Measurements from ENCODE around the gene MICB. TPM values are rescaled to one million over a fixed set of nuclear protein-coding genes. Genes with fewer than 3 reads are reported as not detected.
"Not testable (repeated sequence)": the region's sequence is repeated elsewhere in the genome, so short reads cannot be mapped to it uniquely, and the experiment has no call there.

MICB gene
- total RNA-seq, 1 donor from 2014 or later = 54.9 TPM

DNA sequence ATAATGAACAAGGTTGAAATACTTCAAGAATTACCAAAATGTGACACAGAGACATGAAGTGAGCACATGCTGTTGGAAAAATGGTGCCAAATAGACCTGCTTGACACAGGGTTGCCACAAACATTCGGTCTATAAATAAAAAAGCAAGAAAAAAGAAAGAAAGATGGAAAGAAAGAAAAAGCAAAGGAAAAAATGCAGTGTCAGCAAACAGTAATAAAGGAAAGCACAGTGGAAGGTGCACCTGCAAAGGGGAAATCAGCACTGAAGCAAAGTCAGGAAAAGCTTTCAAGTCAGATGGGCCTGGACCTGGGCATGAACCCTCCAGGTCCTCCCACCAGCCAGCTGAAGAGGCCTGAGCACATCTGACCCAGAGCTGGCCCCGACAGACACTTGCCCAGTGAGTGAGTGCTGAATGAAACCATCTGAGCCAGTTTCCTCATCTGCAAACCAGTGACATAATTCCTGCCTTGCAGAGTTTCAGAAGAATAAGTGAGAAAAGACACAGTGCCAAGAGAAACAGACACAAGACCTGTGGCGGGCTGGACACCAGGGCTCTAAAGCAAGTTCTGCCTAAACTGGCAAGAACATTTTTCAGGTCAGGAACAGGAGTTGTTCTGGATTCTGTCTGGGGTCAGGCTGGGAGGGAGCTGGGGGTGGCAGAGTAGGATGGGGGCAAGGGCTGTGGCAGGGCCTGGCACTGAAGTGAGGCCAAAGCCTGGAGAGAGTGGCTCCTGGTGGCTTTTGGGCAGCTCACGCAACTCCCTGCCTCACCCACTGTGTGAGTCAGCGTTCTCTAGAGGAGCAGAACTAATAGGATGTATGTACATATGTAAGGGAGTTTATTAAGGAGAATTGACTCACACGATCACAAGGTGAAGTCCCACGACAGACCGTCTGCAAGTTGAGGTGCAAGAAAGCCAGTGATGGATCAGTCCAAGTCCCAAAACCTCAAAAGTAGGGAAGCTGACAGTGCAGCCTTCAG lies 23.9 kb upstream of the MICB start:
- intact Hi-C loops (cut with micrococcal nuclease) = no loop called here

DNA sequence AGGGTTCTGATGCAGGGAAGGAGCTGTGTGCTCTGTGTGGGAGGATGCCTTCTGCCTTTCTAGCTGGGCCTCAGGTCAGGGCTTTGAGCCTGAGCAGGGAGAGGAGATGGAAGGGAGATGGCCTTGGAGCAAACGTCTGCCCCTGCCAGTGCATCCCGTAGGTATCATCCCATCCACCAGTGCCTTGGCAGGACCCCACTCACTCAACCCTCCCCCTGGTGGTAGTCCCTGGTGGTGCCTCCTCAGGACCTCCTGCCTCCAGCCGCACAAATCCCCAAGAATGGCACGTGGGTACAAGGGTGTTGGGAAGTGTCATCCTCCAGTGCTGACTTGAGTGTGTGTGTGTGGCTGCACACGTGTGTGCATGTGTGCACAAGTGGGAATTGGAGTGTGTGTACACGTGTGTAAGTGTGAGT lies 23.1 kb upstream of the MICB start:
- intact Hi-C loops (cut with micrococcal nuclease) = no loop called here

DNA sequence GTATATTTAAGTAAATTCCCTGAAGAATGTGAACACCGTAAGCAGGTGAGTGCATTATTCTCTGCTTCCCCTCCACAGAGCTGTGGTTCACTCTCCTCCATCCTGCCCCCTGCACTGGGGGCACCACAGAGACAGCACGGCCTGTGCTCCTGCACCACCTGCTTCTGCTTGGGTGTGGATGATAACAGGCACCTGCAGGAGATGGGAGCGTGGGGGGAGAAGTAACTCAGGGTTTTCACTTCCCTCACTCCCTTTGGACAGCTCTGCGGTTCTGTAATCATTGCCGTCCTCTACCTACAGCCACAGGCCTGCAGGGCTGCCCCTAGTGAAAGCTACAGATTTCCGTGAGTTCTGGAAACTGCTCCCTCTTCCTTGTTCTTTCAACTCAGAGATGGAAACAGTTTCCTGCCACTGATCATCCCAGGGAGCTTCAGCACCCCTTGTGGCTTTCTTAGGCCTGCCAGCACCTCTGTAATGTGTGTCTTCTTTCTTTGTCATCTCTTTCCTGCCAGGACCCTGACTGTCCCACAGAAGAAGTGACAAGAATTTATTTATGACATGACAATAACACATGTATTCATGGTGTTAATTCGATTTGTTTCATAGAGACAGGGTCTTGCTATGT lies 21.3 kb upstream of the MICB start:
- intact Hi-C loops (cut with micrococcal nuclease) = no loop called here

DNA sequence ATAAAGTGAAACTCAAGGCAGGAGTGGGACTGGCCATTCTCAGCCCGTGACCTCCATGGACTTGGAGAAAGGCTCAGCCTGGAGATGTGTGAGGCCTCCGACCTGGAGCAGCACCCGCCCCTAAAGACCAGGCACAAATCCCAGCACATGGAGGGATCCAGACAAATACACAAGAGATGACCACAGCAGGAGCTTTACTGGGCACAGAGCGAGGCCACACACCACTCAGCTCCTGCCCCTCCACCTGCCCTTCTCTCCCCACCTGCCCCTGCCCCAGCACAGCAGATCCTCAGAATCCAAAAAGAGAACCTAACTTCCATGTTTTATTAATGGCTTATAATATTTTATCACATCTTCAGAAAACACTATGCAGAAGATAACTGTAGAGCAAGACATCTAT lies 20.4 kb upstream of the MICB start:
- intact Hi-C loops (cut with micrococcal nuclease) = no loop called here

DNA sequence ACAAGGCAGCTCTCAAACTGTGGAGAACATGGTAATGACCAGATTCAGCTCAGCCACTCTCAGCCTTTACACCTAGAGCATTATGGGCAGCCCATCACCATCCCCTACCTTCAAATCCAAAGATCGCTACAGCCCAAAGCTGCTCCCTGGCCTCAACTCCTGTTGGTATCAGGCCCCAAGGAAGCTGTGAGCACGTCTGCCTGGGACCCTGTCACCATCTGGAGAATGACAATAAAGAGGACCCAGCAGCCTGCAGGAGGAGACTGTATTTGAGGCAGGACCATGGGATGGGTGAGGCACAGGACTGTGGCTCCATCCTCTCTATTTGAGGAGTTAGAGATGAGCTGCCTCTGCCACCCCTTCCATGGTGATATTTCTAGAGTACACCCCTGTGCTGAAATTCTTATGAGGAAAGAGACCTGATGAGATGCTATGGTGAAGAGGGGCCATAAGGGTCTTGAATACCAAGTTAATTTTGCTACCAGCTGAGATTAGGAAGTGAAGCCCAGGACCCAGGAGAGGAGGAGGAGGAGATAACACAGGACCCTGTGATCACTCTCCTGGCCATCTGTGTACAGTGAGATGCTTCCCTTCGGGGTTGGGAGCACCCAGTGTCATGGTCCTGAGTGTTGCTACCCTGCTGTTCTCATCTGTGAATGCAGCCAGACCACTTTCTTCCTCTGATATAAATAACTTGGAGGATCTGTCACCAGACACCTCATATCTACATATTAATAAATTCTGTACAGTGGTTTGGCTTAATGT lies 19.6 kb upstream of the MICB start:
- intact Hi-C loops (cut with micrococcal nuclease) = no loop called here

DNA sequence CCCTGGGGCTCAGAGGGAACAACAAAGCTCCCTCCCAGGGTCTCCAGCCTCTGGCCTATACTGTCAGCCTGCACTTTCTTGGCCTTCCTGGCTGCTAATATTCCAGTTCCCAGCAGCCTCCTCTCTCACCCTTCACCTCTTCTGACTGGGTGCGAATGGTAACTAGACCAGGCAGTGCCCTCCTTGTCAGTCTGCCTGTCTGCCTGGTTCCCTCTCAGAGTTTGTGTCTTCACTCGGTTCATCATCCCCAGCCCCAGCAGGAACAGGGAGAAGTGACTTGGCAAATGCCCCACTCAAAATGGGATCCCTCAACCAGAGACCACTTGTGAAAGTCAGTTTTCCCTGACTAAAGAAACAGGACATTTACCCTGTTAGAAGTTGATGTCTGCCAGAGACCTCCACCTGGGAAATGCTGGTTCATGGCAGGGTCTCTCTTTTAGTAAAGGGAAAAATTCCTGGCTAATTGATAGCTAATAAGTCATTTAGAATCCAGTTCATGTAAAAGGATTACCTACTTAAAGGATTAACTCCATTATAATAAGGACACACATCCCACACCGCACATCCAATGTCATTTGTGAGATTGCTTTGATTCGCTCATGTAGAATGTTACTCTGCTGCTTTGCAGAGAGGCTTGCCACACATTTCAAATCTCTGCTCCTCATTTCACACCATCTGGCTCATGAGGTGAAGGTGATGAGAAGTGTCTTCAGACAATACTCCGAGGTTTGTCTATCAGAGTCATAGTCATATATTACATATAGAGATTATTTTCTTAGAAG lies 18.6 kb upstream of the MICB start:
- intact Hi-C loops (cut with micrococcal nuclease) = no loop called here

DNA sequence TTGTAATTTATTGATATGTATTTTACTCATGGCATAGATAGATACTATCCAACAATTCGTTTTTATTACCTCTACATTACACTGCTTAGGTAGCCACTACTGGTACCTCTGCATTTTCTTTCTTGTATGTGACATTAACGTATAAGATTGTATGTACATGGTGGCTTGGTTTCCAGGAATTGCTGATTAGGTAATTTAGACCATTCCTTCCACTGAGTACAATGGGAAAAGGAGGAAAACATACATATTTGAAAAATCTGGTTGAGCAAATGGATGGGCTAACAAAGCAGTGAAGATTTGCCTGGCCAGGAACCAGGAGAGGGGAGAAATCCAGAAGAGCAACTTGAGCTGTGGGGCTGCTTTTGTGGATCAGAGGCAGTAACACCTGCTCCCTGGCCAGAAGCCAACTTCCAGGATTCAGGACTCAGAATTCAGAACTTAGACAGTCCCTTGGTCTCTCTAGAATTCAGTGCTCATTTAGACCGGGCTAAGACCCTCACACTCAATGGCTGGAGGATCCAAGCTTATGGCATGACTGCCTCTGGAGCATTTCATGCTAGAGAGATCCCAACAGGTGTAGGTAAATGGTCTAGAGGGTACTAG lies 17.9 kb upstream of the MICB start:
- intact Hi-C loops (cut with micrococcal nuclease) = no loop called here

DNA sequence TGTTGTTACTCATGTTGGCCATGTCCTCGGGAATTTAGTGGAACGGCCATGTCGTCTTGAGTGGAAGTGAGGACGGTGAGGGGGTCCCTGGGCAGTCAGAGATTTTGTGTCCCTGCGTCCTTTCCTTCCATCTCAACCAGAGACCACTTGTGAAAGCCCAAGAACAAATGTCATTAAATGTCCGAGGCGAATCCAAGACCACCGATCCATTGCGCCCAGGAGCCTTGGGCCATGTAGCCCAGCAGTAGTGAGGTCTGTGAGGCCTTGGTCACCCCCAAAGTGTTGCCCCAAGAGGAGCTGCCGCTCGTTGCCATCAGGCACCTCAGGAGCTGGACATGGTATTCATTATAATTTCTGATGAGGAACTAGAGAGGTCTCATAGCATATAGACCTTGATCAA lies 17.4 kb upstream of the MICB start:
- intact Hi-C loops (cut with micrococcal nuclease) = no loop called here

DNA sequence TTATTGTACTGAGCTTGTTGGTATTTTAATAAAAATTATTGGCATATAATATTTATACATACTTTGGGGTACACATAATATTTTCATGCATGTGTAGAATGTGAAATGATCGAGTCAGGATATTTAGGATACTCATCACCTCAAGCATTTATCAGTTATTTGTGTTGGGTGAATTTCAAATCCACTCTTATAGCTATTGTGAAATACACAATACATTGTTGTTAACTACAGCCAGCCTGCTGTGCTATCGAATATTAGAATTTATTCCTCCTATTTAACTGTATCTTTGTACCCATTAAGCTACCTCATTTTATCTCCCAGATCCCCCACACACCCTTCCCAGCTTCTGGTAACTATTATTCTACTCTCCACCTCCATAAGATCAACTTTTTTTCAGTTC lies 14.6 kb upstream of the MICB start:
- intact Hi-C loops (cut with micrococcal nuclease) = no loop called here

DNA sequence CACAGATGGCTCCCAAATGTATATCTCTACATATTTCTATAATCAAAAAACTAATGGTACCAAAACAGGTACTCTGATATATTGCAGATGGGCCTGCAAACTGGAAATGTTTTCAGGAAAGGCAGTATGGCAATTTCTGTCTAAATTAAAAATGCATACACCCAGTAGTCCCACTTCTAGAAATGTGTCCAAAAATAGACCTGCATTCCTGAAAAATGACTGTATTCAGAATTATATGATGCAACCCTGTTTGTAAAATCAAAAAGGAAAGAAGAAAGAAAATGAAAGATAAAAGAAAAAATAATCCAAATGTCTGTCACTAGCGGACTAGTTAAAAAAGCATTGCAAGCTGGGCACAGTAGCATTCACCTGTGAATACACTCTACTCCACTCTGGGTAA lies 12.9 kb upstream of the MICB start:
- intact Hi-C loops (cut with micrococcal nuclease) = no loop called here

DNA sequence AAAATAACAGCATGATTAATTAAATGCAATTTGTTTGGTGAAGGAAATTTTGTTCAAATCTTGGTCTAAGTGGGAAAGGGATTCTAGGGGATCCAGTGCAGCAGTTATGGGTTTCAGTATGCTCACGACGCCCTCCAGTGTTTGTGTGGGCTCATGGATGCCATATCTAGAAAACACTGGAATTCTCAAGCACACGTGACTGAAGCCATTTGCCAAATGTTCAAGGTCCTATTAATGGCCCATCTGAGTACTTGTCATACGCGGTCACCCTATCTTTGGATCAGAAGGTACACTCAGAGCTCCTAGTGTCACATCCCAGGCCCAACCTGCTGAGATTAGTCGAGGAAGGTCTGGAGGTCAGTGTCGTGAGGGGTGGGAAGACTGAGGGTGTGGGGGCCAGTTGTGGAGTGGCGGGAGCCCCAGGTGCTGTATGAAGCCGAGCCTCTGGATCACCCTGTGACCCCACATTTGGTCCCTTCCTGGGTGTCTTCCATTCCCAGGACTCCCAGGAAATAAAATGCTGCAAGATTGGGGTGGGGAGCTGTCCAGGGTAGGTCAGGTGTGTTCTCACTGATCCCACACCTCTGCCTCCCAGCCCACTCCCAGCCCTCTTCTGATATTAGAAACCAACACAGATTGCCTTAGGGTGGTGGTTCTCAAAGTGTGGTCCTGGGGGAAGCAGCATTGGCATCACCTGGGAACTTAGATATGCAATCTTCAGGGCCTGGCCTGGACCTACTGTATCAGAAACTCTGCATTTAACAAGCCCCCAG lies 11.7 kb upstream of the MICB start:
- intact Hi-C loops (cut with micrococcal nuclease) = not testable (repeated sequence)

DNA sequence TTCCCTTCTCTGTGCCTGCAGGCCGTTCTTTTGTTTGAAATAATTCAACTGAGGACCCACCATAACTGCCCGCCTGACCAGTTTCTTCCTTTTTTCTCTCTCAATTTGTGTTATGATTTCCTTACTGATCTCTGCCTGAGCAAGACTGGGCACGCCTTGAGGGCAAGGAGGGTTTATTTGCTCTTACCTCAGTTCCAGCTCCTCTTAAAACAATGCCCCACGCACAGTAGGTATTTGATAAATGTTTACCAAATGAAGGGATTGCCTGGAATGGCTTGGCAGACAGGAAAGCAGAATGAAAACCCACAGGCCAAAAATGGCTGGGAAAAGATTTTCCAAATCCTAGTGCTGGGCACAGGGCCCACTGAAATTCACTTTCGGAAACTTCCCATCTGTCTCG lies 10.3 kb upstream of the MICB start:
- intact Hi-C loops (cut with micrococcal nuclease) = not testable (repeated sequence)

DNA sequence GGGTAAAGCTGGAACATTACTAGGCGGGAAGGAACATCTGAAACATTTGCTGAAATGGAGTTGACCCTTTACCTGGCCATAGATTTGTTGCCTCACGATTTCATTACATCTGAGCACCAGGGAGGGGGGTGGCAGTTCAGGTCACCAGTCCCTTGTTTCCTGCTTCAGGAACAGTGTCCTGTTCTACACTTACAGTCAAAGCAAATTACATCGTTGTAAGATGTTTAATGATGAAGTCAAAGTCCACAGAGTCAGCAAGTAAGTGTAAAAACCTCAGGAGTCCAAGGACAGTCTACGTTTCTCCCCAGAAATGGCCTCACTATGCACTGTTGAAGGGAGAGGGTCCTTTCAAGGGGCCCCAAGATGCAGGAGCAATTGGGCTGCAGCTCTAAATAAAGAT lies 8.9 kb upstream of the MICB start:
- intact Hi-C loops (cut with micrococcal nuclease) = no loop called here

DNA sequence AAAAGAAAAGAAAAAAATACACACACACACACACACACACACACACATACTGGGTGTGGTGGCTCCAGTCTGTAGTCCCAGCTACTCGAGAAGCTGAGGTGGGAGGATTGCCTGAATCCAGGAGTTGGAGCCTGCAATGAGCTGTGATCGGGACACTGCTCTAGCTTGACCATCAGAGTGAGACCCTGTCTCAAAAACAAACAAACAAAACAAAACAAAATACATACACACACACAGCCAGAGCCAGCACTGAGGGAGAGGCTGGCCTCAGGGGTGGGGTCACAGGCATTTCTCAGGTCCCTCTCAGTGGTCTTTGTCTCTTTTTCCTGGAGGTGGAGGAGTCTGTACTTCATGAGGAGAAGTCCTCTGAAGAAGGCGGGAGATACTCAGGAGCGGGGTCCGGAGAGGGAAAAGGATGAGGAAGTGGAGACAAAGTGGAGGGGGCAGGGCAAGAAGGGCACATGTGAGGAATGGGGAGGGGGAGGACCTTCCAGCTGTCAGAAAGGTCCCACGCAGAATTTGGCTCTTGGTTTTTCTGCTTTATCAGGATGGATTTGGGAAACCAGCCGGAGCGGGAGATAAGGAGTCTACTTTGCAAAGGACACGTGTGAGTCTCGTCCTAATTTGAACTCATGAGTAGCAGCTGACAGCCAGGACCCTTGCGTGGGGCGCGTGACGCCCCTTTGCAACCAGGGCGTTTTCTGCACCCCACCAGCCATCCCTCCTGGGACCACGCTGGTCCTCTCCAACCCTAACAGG lies 7.7 kb upstream of the MICB start:
- intact Hi-C loops (cut with micrococcal nuclease) = loop anchor here (5.0 to 10.0 kb wide), 3 partner anchors 88 to 345 kb away; partner anchors contain the start of genes LTB and MICA

DNA sequence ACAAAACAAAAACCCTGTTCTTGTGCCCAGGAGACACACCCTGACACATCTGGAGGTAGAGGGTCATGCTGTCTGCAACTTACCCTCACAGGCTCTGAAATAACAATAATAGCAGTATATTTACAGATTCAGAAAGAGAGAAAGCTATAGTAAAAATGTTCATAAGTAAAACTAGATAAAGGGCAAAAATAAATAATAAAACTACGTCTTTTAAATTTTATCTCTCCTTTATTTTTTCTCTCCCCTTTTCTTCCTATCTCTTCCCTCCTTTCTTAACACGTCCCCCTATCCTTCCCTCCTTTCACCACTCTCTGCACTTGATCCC lies 4.4 kb upstream of the MICB start:
- intact Hi-C loops (cut with micrococcal nuclease) = loop anchor here (5.0 to 10.0 kb wide), 3 partner anchors 89 to 341 kb away; partner anchors contain the start of genes LTB and MICA

DNA sequence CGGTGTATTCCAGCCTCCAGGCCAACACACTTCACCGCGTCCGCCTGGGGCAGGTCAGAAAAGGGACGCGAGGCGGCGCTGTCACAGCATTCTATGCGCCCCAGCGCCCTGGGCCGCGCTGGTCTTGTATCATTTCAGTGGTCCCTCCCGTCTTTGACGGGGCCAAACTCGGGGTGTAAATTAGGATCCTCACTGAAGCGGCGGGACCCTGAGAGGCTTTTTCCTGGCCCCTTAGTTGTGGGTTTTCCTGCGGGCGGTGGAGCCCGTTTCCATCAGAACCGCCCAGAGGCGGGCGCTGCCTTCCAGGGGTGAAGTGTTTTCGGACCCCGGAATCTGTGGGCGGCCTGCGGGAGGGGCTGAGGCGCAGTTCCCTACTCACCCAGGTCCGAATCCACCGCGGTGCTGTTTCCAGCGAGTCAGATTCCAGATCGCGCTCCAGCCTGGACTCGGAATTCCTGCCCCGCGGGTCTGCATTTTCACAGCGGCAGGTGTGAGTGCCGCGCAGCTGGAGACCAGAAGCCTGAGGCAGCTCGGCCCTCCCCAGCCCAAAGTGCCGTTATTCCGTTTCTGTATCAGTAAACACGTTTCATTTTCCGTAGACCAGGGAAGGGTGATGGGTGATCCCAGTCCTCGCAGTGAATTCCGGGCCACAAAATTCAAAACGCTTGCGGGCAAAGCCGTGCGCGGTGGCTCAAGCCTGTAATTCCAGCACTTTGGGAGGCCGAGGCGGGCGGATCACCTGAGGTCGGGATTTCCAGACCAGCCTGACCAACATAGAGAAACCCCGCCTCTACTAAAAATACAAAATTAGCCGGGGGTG lies 3.9 kb upstream of the MICB start:
- intact Hi-C loops (cut with micrococcal nuclease) = loop anchor here (1.0 to 10.0 kb wide), 6 partner anchors 47 to 341 kb away; partner anchors contain the start of genes LTB, MICA and PRRC2A

DNA sequence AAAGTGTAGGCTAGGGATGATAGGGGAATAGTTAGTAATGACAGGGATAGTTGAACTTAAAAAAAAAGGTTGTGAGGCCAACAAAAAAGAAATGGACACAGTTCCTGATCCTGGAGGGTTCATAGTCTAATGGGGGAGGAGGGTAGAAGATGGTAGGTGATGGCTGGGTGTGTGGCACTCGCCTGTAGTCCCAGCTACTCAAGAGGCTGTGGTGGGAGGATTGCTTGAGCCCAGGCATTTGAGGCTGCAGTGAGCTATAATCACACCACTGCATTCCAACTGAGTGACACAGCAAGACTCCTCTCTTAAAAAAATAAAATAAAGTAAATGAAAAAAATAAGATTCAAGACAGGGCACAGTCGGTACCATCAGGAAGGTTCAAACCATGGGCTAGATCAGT lies 2.4 kb upstream of the MICB start:
- intact Hi-C loops (cut with micrococcal nuclease) = loop anchor here (5.0 to 10.0 kb wide), 2 partner anchors 339 to 1472 kb away; partner anchors contain the start of gene BRD2

DNA sequence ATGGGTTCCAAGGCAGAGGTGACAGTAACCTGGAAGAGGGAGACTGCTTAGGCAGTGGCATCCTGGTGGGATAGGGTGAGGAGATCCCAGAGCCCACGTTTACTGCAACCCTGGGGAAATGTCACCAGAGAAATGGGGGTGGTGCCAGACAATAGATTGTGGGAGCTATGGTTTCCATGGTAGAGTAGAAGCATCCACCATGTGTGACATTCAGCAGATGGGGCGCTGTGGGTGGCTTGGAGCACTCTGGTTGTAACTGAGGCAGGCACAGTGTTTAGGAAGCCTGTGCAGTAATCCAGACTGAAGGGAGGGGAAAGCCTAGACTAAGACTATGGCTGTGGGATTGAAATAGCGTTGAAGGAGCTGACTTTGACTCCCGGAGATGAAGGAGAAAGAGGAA lies 1.1 kb upstream of the MICB start:
- intact Hi-C loops (cut with micrococcal nuclease) = loop anchor here (5.0 to 10.0 kb wide), 2 partner anchors 338 to 1470 kb away; partner anchors contain the start of gene BRD2
